Adrenal gland (tissue), 12 donors: ENCODE results near the gene ERMP1. TPM values are rescaled to one million over a fixed set of nuclear protein-coding genes. Genes with fewer than 3 reads are reported as not detected.

Experiments used
- DNase-seq, 7 donors: peaks; one replicate each; pipeline ENCODE4 v3.0.0-alpha.2; 2019 to 2020
- H3K27ac ChIP-seq, 5 donors: fragments of 200-600 bp; sonication (generic) in 4 of 5; 1 replicate in 3 of 5; 2 replicates in 2 of 5; pipeline versions ENCODE4 v1.5.1 to v1.8.0; 2016 to 2020; ENCODE audit warnings: mild to moderate bottlenecking in 1 of 5
- H3K27me3 ChIP-seq: fragments of 200-600 bp; 2 replicates; pipeline ENCODE4 v1.8.0; 2021
- H3K36me3 ChIP-seq, 2 donors: fragments of 200-600 bp; replicated peaks in 1 of 2; 1 replicate in 1 of 2; 2 replicates in 1 of 2; pipeline versions ENCODE4 v1.5.1 to v1.8.0; 2018 to 2022
- H3K4me1 ChIP-seq, 2 donors: fragments of 200-600 bp; replicated peaks in 1 of 2; 1 replicate in 1 of 2; 2 replicates in 1 of 2; pipeline versions ENCODE4 v1.5.1 to v1.8.0; 2018 to 2021
- H3K4me3 ChIP-seq, 4 donors: fragments of 200-600 bp; sonication (generic) in 3 of 4; one replicate each; pipeline ENCODE4 v1.5.1; 2016 to 2018
- H3K9me3 ChIP-seq, 3 donors: fragments of 200-600 bp; sonication (generic) in 1 of 3; replicated peaks in 1 of 3; 1 replicate in 2 of 3; 2 replicates in 1 of 3; pipeline versions ENCODE4 v1.5.1 to v1.8.0; 2016 to 2021
- CTCF ChIP-seq, 6 experiments: fragments of 450-650 bp in 4 of 6; fragments of 200-600 bp in 2 of 6; sonication (generic) in 1 of 6; IDR thresholded peaks; 1 replicate in 5 of 6; 2 replicates in 1 of 6; pipeline versions ENCODE4 v1.5.1 to v1.8.0; 2016 to 2021; ENCODE audit warnings: antibody characterized with exemption in 6 of 6, mild to moderate bottlenecking in 2 of 6, moderate library complexity in 1 of 6
- POLR2A ChIP-seq, 2 donors: fragments of 450-650 bp; IDR thresholded peaks; one replicate each; pipeline ENCODE4 v1.6.1; 2017; ENCODE audit warnings: antibody characterized with exemption in 2 of 2, mild to moderate bottlenecking in 2 of 2, moderate library complexity in 1 of 2
- WGBS, 4 donors: extraction: QIAGEN DNeasy Blood & Tissue Kit in 2 of 4; methylation state at CpG; one replicate each; pipeline versions ENCODE4 v1.1.5 to v1.1.7; 2013 to 2017; 5-methylcytosine and 5-hydroxymethylcytosine counted together
- intact Hi-C, 2 donors: fragments of 100-400 bp; cut with DNase I; formaldehyde crosslinking; loops; one replicate each; pipeline versions ENCODE4 v1.14.1 to v1.15.0; 2022 to 2023
- polyA plus RNA-seq, 3 donors: library from polyadenylated mRNA; stranded (reverse); fragments of 200-250 nt in 2 of 3; fragments of 350-450 nt in 1 of 3; fragmentation: Illumina TruSeq in 1 of 3; extraction: RNeasy Lipid Tissue Mini Kit (QIAGEN cat#74804) in 1 of 3; gene quantifications; one replicate each; pipeline ENCODE4 v1.2.3, GENCODE V29; 2013 to 2014
- total RNA-seq, 9 donors: library from RNA; depleted of rRNA in 4 of 9; stranded (reverse); fragments of >200 nt in 4 of 9; fragments of 120-200 nt in 1 of 9; fragmentation: NEBNext Ultra II Directional in 1 of 9; extraction: Animal tissue kit (Norgen Biotek cat#: 25700) in 1 of 9; gene quantifications; one replicate each; pipeline versions ENCODE4 v1.1.0 to v1.2.4, GENCODE V29; 2013 to 2023
- donor health status: healthy with polysubstance abuse.
- donor health status: Bipolar disorder and iron deficiency.
- donor health status: DM: yes; HTN: yes; CAD: no.
- donor health status: DM: no; HTN: no; CAD: no.
- donor health status: DM: no; HTN: no; CAD: no.
- donor health status: DM: yes; HTN: yes; CAD: no.

The ERMP1 gene
- total and polyA plus RNA-seq, 12 donors: 6.0 to 120 (median 38.6) TPM

GRCh38 chr9:5798581-5798980, 34.3 kb downstream of the ERMP1 start:
- no peak for TF ChIP-seq CTCF (IDR thresholded peaks at IDR 0.05)
- no peaks in the 10 kb centered on the region for H3K27me3 ChIP-seq
- WGBS, 4 donors: 55 to 72% (median 66%) methylated on average over 2 of the region's 2 CpGs
- H3K4me3 ChIP-seq: no peak overlapping the region
- no peak for DNase-seq
- H3K36me3 ChIP-seq: peaks cover 0 to 6% of the 10 kb centered on the region in 2 donors
- intact Hi-C loops: no loop called here
- H3K9me3 ChIP-seq: no peaks in the 10 kb centered on the region
- no peak overlapping the region for H3K27ac ChIP-seq
- H3K4me1 ChIP-seq: peaks cover 14 to 22% of the 10 kb centered on the region in 2 donors

GRCh38 chr9:5796298-5796697, 36.6 kb downstream of the ERMP1 start:
- no peak for DNase-seq
- Histone ChIP-seq H3K4me3 (no peak overlapping the region), H3K36me3 (peaks cover 0 to 6% of the 10 kb centered on the region in 2 donors), H3K27me3 (no peaks in the 10 kb centered on the region), H3K4me1 (peaks cover 11 to 16% of the 10 kb centered on the region in 2 donors), H3K27ac (no peak overlapping the region), H3K9me3 (no peaks in the 10 kb centered on the region)
- TF ChIP-seq POLR2A (IDR thresholded peaks at IDR 0.05): no peak
- no peak for TF ChIP-seq CTCF (IDR thresholded peaks at IDR 0.05)
- intact Hi-C loops: no loop called here
- 94 to 97% (median 95%) methylated on average over 2 of the region's 2 CpGs for WGBS, 4 donors

GRCh38 chr9:5793812-5794211, 39.1 kb downstream of the ERMP1 start:
- H3K4me3 ChIP-seq: no peak overlapping the region
- H3K27ac ChIP-seq: no peak overlapping the region
- no peak for TF ChIP-seq CTCF (IDR thresholded peaks at IDR 0.05)
- TF ChIP-seq POLR2A (IDR thresholded peaks at IDR 0.05): no peak
- peaks cover 0 to 6% of the 10 kb centered on the region in 2 donors for H3K36me3 ChIP-seq
- no peak for DNase-seq
- H3K4me1 ChIP-seq: no peaks in the 10 kb centered on the region
- intact Hi-C loops: no loop called here
- no peaks in the 10 kb centered on the region for H3K27me3 ChIP-seq
- no peaks in the 10 kb centered on the region for H3K9me3 ChIP-seq
- 84 to 100% (median 94%) methylated on average over 1 of the region's 1 CpG for WGBS, 4 donors

- DNase-seq: no peak
- no peak overlapping the region for H3K4me3 ChIP-seq
- no peaks in the 10 kb centered on the region for H3K27me3 ChIP-seq
- no peak for TF ChIP-seq CTCF (IDR thresholded peaks at IDR 0.05)
- no peak for TF ChIP-seq POLR2A (IDR thresholded peaks at IDR 0.05)
- peaks cover 0 to 6% of the 10 kb centered on the region in 2 donors for H3K36me3 ChIP-seq
- intact Hi-C loops: no loop called here
- 79 to 90% (median 83%) methylated on average over 3 of the region's 3 CpGs for WGBS, 4 donors
- no peaks in the 10 kb centered on the region for H3K9me3 ChIP-seq
- H3K4me1 ChIP-seq: no peaks in the 10 kb centered on the region
- peak overlapping the region in 1 of 5 donors; percentile 15 for H3K27ac ChIP-seq
These were observed 41.0 kb downstream of the ERMP1 start for GRCh38 chr9:5791870-5792269.
